Metanephros (tissue), 1 donor: Measurements from ENCODE around the gene MLEC. TPM values are rescaled to one million over a fixed set of nuclear protein-coding genes. Genes with fewer than 3 reads are reported as not detected.

Source experiments
- total RNA-seq: library from RNA; depleted of rRNA; stranded (reverse); fragments of >200 nt; gene quantifications from one replicate; pipeline ENCODE4 v1.2.3, GENCODE V29; 2014

Gene MLEC, protein sequence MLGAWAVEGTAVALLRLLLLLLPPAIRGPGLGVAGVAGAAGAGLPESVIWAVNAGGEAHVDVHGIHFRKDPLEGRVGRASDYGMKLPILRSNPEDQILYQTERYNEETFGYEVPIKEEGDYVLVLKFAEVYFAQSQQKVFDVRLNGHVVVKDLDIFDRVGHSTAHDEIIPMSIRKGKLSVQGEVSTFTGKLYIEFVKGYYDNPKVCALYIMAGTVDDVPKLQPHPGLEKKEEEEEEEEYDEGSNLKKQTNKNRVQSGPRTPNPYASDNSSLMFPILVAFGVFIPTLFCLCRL
- total RNA-seq, result 76.0 TPM

DNA sequence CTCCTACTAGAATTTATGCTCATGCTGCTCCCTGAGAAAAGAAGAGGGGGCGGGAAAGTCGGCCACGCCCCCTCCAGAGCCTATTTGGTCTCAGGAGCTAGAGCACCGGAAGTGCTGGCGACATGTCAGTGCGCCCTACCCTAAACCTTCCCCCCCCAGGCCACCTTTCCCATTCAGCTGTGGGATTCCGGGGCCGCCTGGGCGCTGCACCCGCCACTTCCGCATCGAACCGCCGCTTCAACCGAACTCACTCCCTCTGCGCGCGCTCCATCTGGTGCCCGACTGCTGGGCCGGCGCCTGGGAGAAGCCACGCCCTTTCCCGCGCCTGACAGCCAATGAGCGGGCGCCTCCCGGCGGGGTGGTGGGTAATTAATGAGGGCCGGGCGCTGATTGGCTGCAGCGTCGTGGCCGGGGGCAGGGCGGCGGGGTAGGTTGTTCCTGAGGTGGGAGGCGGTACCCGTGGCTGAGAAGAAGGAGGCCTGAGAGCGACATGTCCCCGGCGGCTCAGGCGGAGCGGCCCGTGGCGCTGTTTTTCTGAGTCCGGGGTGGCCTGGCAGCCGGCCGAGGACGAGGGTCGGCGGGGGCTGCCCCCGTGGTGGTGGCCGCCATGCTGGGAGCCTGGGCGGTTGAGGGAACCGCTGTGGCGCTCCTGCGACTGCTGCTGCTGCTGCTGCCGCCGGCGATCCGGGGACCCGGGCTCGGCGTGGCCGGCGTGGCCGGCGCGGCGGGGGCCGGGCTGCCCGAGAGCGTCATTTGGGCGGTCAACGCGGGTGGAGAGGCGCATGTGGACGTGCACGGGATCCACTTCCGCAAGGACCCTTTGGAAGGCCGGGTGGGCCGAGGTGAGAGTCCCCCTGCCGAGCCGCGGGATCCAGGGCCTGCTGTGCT is at the start of gene MLEC:
Gene MLEC, plus strand, starts transcription at position 460 of the 888 bp plus-strand sequence. Its CDS starts 148 bp downstream, at position 608.

GRCh38 chr12:120639771-120640721 is 46.9 kb upstream of the MLEC start, which contains the start of gene CABP1:
CABP1 (plus strand) TSS chr12:120640626; CDS start chr12:120640686, 60 bp downstream.

DNA sequence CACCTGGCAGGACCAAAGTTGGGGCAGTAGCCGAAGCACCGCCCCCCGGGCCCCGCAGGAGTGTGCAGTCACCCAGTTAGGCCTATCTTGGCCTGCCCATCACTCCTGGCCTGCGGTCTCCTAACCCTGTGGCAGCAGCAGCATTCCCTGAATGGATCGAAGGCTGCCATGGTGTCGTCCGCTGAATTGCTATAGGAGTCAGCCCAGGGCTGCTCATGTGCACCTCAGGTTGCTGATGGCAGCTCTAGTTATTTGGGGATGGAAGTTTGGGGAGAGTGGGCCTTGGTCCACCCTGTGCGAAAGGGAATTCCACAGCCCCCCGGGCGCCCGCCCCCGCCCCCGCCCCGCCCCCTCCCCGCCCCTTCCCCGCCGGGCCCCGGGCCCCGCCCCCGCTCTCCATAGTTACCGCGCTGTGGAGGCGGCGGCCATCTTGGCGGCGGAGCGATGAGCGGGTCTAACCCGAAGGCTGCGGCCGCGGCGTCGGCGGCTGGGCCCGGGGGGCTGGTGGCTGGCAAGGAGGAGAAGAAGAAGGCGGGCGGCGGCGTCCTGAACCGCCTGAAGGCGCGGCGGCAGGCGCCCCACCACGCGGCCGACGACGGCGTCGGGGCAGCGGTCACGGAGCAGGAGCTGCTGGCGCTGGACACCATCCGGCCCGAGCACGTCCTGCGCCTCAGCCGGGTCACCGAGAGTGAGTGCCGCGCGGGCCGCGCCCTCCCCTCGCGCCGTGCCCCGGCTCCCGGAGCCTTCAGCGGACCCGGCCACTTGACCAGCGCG is 23.3 kb downstream of the MLEC start, which contains the start of gene UNC119B:
Gene UNC119B, plus strand, starts transcription at position 428 of the 774 bp plus-strand sequence. Its CDS starts 17 bp downstream, at position 445.

DNA sequence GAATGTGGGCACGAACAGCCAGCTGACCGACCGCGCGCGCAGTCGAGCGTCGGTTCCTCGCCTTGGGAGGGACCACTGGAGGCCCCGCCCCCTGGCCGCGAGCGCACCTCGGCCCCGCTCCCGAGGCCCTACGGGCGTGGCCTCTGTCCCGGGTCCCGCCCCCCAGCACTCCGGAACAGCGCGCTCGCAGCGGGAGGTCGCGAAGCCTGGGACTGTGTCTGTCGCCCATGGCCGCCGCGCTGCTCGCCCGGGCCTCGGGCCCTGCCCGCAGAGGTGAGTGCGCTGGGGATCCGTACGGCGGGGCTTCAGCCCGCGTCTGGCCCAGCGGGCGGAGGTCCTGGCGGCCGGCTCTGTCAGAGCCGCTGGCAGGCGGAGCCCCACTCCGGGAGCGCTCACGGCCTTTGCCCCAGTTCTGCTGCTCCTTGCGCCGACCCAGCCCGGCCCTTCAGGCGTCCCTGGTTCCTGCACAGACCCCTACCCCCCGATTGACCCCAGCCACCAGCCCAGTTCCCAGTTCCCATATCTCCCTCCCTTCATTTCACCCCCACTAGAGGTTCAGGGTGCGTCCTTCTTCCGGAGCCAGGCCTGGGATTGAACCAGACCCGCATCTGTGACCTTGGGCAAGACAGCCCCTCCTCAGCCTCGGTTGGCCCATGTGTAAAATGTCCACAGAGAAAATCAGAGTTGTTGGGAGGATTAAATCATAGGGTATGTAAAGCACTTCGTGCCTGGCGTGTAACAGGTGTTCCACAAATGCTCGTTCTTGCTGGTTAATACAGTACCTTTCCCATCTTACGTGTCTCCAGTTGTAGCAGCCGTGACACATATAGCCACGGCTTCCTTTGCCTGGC is 38.9 kb downstream of the MLEC start, which contains the start of gene ACADS:
Gene ACADS, plus strand, starts transcription at position 168 of the 851 bp plus-strand sequence. Its CDS starts 60 bp downstream, at position 228.

Other genes with a start within 250 kb of the MLEC start
- 257 TPM for gene COX6A1, start 249.0 kb upstream of the MLEC start, total RNA-seq
- gene TRIAP1, start 240.8 kb upstream of the MLEC start, total RNA-seq, result 11.3 TPM
- gene GATC, start 240.7 kb upstream of the MLEC start, total RNA-seq, result 22.4 TPM
- 134 TPM for gene SRSF9, start 217.4 kb upstream of the MLEC start, total RNA-seq
- gene DYNLL1, start 191.0 kb upstream of the MLEC start, total RNA-seq, result 265 TPM
- 51.4 TPM for gene COQ5, start 158.0 kb upstream of the MLEC start, total RNA-seq
- 175 TPM for gene RNF10, start 152.8 kb upstream of the MLEC start, total RNA-seq
- 28.4 TPM for gene POP5, start 105.7 kb upstream of the MLEC start, total RNA-seq
- gene CABP1, start 46.5 kb upstream of the MLEC start, total RNA-seq, result 1.9 TPM
- gene UNC119B, start 23.3 kb downstream of the MLEC start, total RNA-seq, result 41.8 TPM
- gene ACADS, start 38.7 kb downstream of the MLEC start, total RNA-seq, result 31.3 TPM
- gene SPPL3, start 217.2 kb downstream of the MLEC start, total RNA-seq, result 41.2 TPM